HG02759 (cell line): Measurements from ENCODE around the gene FCN2.

Source experiments
- ATAC-seq: cut with Tn5 transposase; IDR thresholded peaks from one replicate; pipeline ENCODE4 v1.9.1; 2021; ENCODE audit warnings: mild to moderate bottlenecking, moderate library complexity; ENCODE audit not compliant: unreplicated experiment

FCN2 gene

GRCh38 chr9:134908524-134909309, 28.1 kb downstream of the FCN2 start:
- ATAC-seq = no peak

GRCh38 chr9:134909511-134910481, 29.2 kb downstream of the FCN2 start:
- ATAC-seq = no peak

GRCh38 chr9:134912126-134912840, 31.7 kb downstream of the FCN2 start:
- no peak for ATAC-seq

GRCh38 chr9:134913041-134913712, 32.6 kb downstream of the FCN2 start:
- no peak for ATAC-seq

- no peak for ATAC-seq
These were observed 33.3 kb downstream of the FCN2 start for GRCh38 chr9:134913713-134914500.

- ATAC-seq = no peak
These were observed 33.9 kb downstream of the FCN2 start for GRCh38 chr9:134914501-134914834.

GRCh38 chr9:134915046-134915985, 34.7 kb downstream of the FCN2 start:
- ATAC-seq = no peak

- ATAC-seq = no peak
These were observed 35.6 kb downstream of the FCN2 start for GRCh38 chr9:134916161-134916665.

GRCh38 chr9:134917431-134918373, 37.1 kb downstream of the FCN2 start, which contains the start of gene FCN1:
TSS of gene FCN1 (minus strand) at chr9:134917912. CDS start at chr9:134917871, 41 bp downstream.
- no peak for ATAC-seq

GRCh38 chr9:134918646-134919045, 38.0 kb downstream of the FCN2 start:
- ATAC-seq = no peak

GRCh38 chr9:134919303-134919702, 38.7 kb downstream of the FCN2 start:
- no peak for ATAC-seq

- no peak for ATAC-seq
These were observed 41.7 kb downstream of the FCN2 start for GRCh38 chr9:134922066-134922931.

GRCh38 chr9:134922932-134923240, 42.3 kb downstream of the FCN2 start:
- no peak for ATAC-seq

GRCh38 chr9:134923466-134923865, 42.9 kb downstream of the FCN2 start:
- ATAC-seq = no peak

GRCh38 chr9:134925011-134925511, 44.5 kb downstream of the FCN2 start:
- no peak for ATAC-seq

GRCh38 chr9:134928436-134929192, 48.0 kb downstream of the FCN2 start:
- no peak for ATAC-seq
